ENCODE data around the gene SLC13A1.

Gene SLC13A1

GRCh38 chr7:123170333-123171246, 29.2 kb downstream of the SLC13A1 start:
- Histone ChIP-seq H3K27ac (ENCODE audit: low read depth, low read length) (no peak overlapping the region), H3K4me2 (ENCODE audit: low read length) (no peak overlapping the region), H3K79me2 (ENCODE audit: control insufficient read depth, low read length) (no peaks in the 10 kb centered on the region), H3K36me3 (ENCODE audit: control insufficient read depth, low read length) (no peaks in the 10 kb centered on the region), H3F3A (ENCODE audit: control insufficient read depth, insufficient read depth) (no peaks in the 10 kb centered on the region), H3K9me3 (ENCODE audit: control insufficient read depth, insufficient read depth, low read length) (no peaks in the 10 kb centered on the region), H3K4me1 (ENCODE audit: control insufficient read depth, low read length) (no peaks in the 10 kb centered on the region), H4K20me1 (ENCODE audit: control insufficient read depth, insufficient read depth, low read depth, low read length) (no peaks in the 10 kb centered on the region), H3K27me3 (ENCODE audit: control insufficient read depth, low read length) (no peaks in the 10 kb centered on the region), H3K4me3 (ENCODE audit: low read length) (no peak overlapping the region), H3K9me2 (replicated peaks; ENCODE audit: control insufficient read depth, low read length) (no peaks in the 10 kb centered on the region)
- TF ChIP-seq EZH2phosphoT487 (IDR thresholded peaks at IDR 0.05; ENCODE audit: borderline replicate concordance, low read length) (no peak), CTCF (IDR thresholded peaks at IDR 0.05; ENCODE audit: low read depth, low read length, poor library complexity, severe bottlenecking) (no peak)

GRCh38 chr7:123169065-123169464, 30.7 kb downstream of the SLC13A1 start:
- Histone ChIP-seq H3F3A (ENCODE audit: control insufficient read depth, insufficient read depth) (no peaks in the 10 kb centered on the region), H4K20me1 (ENCODE audit: control insufficient read depth, insufficient read depth, low read depth, low read length) (no peaks in the 10 kb centered on the region), H3K9me2 (replicated peaks; ENCODE audit: control insufficient read depth, low read length) (no peaks in the 10 kb centered on the region), H3K79me2 (ENCODE audit: control insufficient read depth, low read length) (no peaks in the 10 kb centered on the region), H3K27ac (ENCODE audit: low read depth, low read length) (no peak overlapping the region), H3K4me3 (ENCODE audit: low read length) (no peak overlapping the region), H3K9me3 (ENCODE audit: control insufficient read depth, insufficient read depth, low read length) (no peaks in the 10 kb centered on the region), H3K4me2 (ENCODE audit: low read length) (no peak overlapping the region), H3K4me1 (ENCODE audit: control insufficient read depth, low read length) (no peaks in the 10 kb centered on the region), H3K36me3 (ENCODE audit: control insufficient read depth, low read length) (no peaks in the 10 kb centered on the region), H3K27me3 (ENCODE audit: control insufficient read depth, low read length) (no peaks in the 10 kb centered on the region)
- TF ChIP-seq EZH2phosphoT487 (IDR thresholded peaks at IDR 0.05; ENCODE audit: borderline replicate concordance, low read length) (no peak), CTCF (IDR thresholded peaks at IDR 0.05; ENCODE audit: low read depth, low read length, poor library complexity, severe bottlenecking) (no peak)

- TF ChIP-seq CTCF (IDR thresholded peaks at IDR 0.05; ENCODE audit: low read depth, low read length, poor library complexity, severe bottlenecking) (no peak), EZH2phosphoT487 (IDR thresholded peaks at IDR 0.05; ENCODE audit: borderline replicate concordance, low read length) (no peak)
- no peaks in the 10 kb centered on the region for H3F3A ChIP-seq (ENCODE audit: control insufficient read depth, insufficient read depth)
Measured at GRCh38 chr7:123157606-123158005, 42.2 kb downstream of the SLC13A1 start.

More at GRCh38 chr7:123157606-123158005, 42.2 kb downstream of the SLC13A1 start:
- Histone ChIP-seq H3K9me2 (replicated peaks; ENCODE audit: control insufficient read depth, low read length) (no peaks in the 10 kb centered on the region), H3K79me2 (ENCODE audit: control insufficient read depth, low read length) (no peaks in the 10 kb centered on the region), H4K20me1 (ENCODE audit: control insufficient read depth, insufficient read depth, low read depth, low read length) (no peaks in the 10 kb centered on the region), H3K4me1 (ENCODE audit: control insufficient read depth, low read length) (no peaks in the 10 kb centered on the region), H3K36me3 (ENCODE audit: control insufficient read depth, low read length) (no peaks in the 10 kb centered on the region), H3K27ac (ENCODE audit: low read depth, low read length) (no peak overlapping the region), H3K4me2 (ENCODE audit: low read length) (no peak overlapping the region), H3K4me3 (ENCODE audit: low read length) (no peak overlapping the region), H3K27me3 (ENCODE audit: control insufficient read depth, low read length) (no peaks in the 10 kb centered on the region), H3K9me3 (ENCODE audit: control insufficient read depth, insufficient read depth, low read length) (no peaks in the 10 kb centered on the region)

Data from DOHH2 (cell line).